GM12865 (cell line): Measurements from ENCODE around the gene SAFB.

Source experiments
- DNase-seq: peaks from one replicate; pipeline ENCODE4 v3.0.0; 2010; ENCODE audit warnings: low read depth
- H3K4me3 ChIP-seq: 2 replicates; pipeline ENCODE4 v1.5.1; 2011; ENCODE audit warnings: mild to moderate bottlenecking, low read depth, low read length, control low read depth
- CTCF ChIP-seq: IDR thresholded peaks from 2 replicates; pipeline ENCODE4 v1.5.1; 2011; ENCODE audit warnings: low read length, control low read depth, low read depth, inconsistent platforms; ENCODE audit not compliant: insufficient read depth; ENCODE audit errors: missing control alignments

SAFB gene

DNA sequence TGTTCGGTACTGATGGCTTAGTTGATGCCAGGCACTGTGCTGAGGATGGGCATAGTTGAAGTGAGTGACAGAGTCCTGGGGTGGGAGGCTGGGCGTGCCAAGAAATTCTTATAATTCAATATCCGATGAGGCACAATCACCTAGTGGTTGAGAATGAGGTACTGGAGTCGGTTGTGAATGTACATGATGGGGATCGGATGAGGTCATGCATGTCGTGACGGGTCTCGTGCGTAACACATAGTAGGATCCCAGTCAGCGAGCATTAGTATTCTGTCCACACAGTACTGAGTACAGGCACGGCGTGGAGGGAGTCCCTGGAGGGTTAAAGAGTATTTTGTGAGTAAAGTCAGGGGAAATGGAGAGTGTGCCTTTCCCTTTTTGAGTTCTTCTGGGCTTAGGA, 2.8 kb downstream of the SAFB start:
- no peak for TF ChIP-seq CTCF
- H3K4me3 ChIP-seq = peak overlapping the region; percentile 93; the same call in 1 of the 2 replicates
- DNase-seq = no peak

DNA sequence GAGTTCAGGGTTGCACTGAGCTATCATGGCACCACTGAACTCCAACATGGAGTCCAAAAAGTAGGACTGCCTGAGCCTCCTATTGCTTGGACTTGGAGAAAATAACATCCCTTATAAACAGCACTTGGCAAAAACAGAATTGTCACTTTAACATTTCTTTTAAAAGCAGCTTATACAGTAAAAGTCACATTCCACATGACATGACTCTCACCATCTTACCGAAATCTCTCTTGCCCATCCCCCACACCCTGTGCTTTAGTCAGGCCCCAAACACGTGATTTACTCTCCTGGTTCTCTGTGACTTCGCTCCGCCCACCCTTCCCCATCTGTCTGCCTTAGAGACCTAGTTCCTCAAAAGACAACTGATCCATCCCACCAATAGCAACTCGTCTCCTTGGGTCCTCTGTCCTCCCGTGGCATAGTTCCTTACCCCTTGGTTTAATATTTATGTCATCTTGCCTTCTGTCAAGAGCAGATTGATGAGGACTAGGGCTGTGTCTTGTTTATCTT, 4.6 kb downstream of the SAFB start:
- no peak for TF ChIP-seq CTCF
- no peak overlapping the region for H3K4me3 ChIP-seq
- peak; percentile 69 for DNase-seq

- peak; percentile 39 for DNase-seq
- no peak for TF ChIP-seq CTCF
- H3K4me3 ChIP-seq = no peak overlapping the region
Measured at GRCh38 chr19:5628461-5628860, 5.6 kb downstream of the SAFB start.

GRCh38 chr19:5628919-5629481, 6.1 kb downstream of the SAFB start:
- no peak overlapping the region for H3K4me3 ChIP-seq
- peak; percentile 30 for DNase-seq
- no peak for TF ChIP-seq CTCF

DNA sequence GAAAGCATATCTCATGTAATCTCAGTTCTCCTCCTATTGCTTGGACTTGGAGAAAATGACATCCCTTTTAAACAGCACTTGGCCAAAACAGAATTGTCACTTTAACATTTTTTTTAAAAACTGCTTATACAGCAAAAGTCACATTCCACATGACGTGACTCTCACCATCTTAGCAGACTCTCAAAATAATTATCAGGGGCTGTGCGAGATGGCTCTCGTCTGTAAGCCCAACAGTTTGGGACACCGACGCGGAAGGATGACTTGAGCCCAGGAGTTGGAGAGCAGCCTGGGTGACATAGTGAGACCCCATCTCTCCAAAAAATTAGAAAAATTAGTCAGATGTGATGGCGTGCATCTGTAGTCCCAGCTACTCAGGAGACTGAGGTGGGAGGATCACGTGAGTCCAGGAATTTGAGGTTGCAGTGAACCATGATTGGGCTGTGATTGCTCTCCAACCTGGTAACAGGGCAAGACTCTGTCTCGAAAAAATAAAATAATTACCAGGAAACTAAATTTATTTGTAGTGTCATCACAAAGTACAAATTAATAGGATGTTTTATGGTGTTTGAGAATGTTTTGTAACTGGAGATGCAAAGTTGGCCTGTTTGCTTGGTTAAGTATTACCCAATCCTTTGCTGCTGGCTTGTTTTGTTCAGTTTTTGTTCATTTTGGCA, 8.8 kb downstream of the SAFB start:
- no peak for DNase-seq

DNA sequence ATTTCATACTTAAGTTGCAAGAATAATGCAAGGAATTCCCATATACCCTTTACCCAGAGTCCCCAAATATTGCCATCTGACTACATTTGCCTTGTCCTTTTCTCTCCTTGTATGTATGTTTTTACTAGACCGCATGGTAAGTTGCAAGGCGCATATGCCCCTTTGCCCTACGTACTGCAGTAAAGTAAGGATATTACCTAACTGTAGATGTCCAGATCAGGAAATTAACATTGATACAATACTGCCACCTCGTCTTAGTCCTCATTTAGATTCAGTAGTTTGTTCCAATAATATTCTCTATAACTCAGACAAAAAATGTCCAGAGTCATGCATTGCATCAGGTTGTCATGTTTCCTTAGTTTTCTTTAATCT, 9.3 kb downstream of the SAFB start:
- TF ChIP-seq CTCF = no peak
- DNase-seq = no peak
- no peak overlapping the region for H3K4me3 ChIP-seq

More for the DNA sequence above, 8.8 kb downstream of the SAFB start:
- H3K4me3 ChIP-seq = no peak overlapping the region
- TF ChIP-seq CTCF = no peak
